Natural killer cell (primary cell): ENCODE data around the gene CHD5. TPM values are rescaled to one million over a fixed set of nuclear protein-coding genes. Genes with fewer than 3 reads are reported as not detected.
"Not testable (repeated sequence)": the region's sequence is repeated elsewhere in the genome, so short reads cannot be mapped to it uniquely, and the experiment has no call there.

Experiments used
- ATAC-seq, 3 donors: fragments of 150-1000 bp in 2 of 3; fragments of 200-7000 bp in 1 of 3; cut with Tn5 transposase; 1 replicate in 1 of 3; 2 replicates in 2 of 3; pipeline ENCODE4 v1.10.0; 2021; ENCODE audit warnings: mild to moderate bottlenecking in 2 of 3, moderate library complexity in 2 of 3
- DNase-seq, 2 donors: peaks; one replicate each; pipeline versions ENCODE4 v3.0.0 to v3.0.0-alpha.2; 2013 to 2021; ENCODE audit warnings: mixed read lengths in 1 of 2
- H3K27ac ChIP-seq: one replicate; pipeline ENCODE4 v1.5.1; 2013; ENCODE audit warnings: mild to moderate bottlenecking, low read length
- H3K27me3 ChIP-seq: one replicate; pipeline ENCODE4 v1.6.1; 2013; ENCODE audit warnings: low read length; ENCODE audit not compliant: control insufficient read depth, insufficient read depth
- H3K36me3 ChIP-seq: one replicate; pipeline ENCODE4 v1.6.1; 2013; ENCODE audit warnings: low read length; ENCODE audit not compliant: control insufficient read depth, insufficient read depth
- H3K4me1 ChIP-seq: one replicate; pipeline ENCODE4 v1.6.1; 2013; ENCODE audit warnings: low read length; ENCODE audit not compliant: control insufficient read depth, insufficient read depth
- H3K4me3 ChIP-seq: one replicate; pipeline ENCODE4 v1.5.1; 2013; ENCODE audit warnings: low read length
- H3K9me3 ChIP-seq: one replicate; pipeline ENCODE4 v1.6.1; 2013; ENCODE audit warnings: low read length; ENCODE audit not compliant: control insufficient read depth, insufficient read depth
- H3K27ac Mint-ChIP-seq, 2 donors: one replicate each; pipeline ENCODE4 v1.8.0; 2022; ENCODE audit warnings: mild to moderate bottlenecking in 2 of 2, mixed read lengths in 2 of 2, moderate library complexity in 1 of 2
- H3K27me3 Mint-ChIP-seq, 2 donors: one replicate each; pipeline ENCODE4 v1.8.0; 2022; ENCODE audit warnings: low read depth in 2 of 2, mixed read lengths in 2 of 2
- H3K36me3 Mint-ChIP-seq: one replicate; pipeline ENCODE4 v1.8.0; 2022; ENCODE audit warnings: mixed read lengths
- H3K4me1 Mint-ChIP-seq, 2 donors: one replicate each; pipeline ENCODE4 v1.8.0; 2022; ENCODE audit warnings: mixed read lengths in 2 of 2
- H3K4me3 Mint-ChIP-seq: one replicate; pipeline ENCODE4 v1.8.0; 2022; ENCODE audit warnings: mild to moderate bottlenecking, moderate library complexity, mixed read lengths
- H3K9me3 Mint-ChIP-seq, 2 donors: one replicate each; pipeline ENCODE4 v1.8.0; 2022; ENCODE audit warnings: mixed read lengths in 2 of 2
- CTCF ChIP-seq: fragments of 200-600 bp; IDR thresholded peaks from one replicate; pipeline ENCODE4 v1.8.0; 2022; ENCODE audit warnings: antibody characterized with exemption
- WGBS: methylation state at CpG from one replicate; pipeline ENCODE4 v1.1.7; 2013; ENCODE audit warnings: missing lambda C conversion rate; ENCODE audit not compliant: insufficient coverage; 5-methylcytosine and 5-hydroxymethylcytosine counted together
- intact Hi-C: fragments of 100-400 bp; cut with micrococcal nuclease; formaldehyde crosslinking; loops from one replicate; pipeline ENCODE4 v1.14.2; 2022
- total RNA-seq, 4 donors: library from RNA; stranded (reverse); fragments of 120-200 nt in 1 of 4; gene quantifications; one replicate each; pipeline versions ENCODE4 v1.2.3 to v1.2.4, GENCODE V29; 2013 to 2022

Gene CHD5
- total RNA-seq, 3 donors from 2014 or later (not counting 1 experiment from before 2014, with no cell fraction given), result 0.34 to 1.2 (median 0.73) TPM

- ATAC-seq (no peak), DNase-seq (no peak)
- H3K36me3 ChIP-seq, result peaks cover 71% of the 10 kb centered on the region
- H3K27ac ChIP-seq, result no peak overlapping the region
- Mint-ChIP-seq H3K27me3 (no peaks in the 10 kb centered on the region), H3K36me3 (no peaks in the 10 kb centered on the region), H3K4me3 (no peak overlapping the region), H3K4me1 (peaks cover 11 to 16% of the 10 kb centered on the region in 2 donors), H3K9me3 (no peaks in the 10 kb centered on the region), H3K27ac (no peak overlapping the region)
- H3K4me1 ChIP-seq, result no peaks in the 10 kb centered on the region
- intact Hi-C loops, result no loop called here
- no peak for TF ChIP-seq CTCF
- H3K27me3 ChIP-seq, result no peaks in the 10 kb centered on the region
- H3K9me3 ChIP-seq, result no peaks in the 10 kb centered on the region
- 90% methylated on average over 11 of the region's 12 CpGs for WGBS
- no peak overlapping the region for H3K4me3 ChIP-seq
Observed at GRCh38 chr1:6080469-6080868, 99.7 kb downstream of the CHD5 start.

GRCh38 chr1:6077919-6078318 lies 102.2 kb downstream of the CHD5 start:
- Mint-ChIP-seq H3K27me3 (no peaks in the 10 kb centered on the region), H3K4me3 (no peak overlapping the region), H3K27ac (peak overlapping the region in 1 of 2 donors; percentile 5), H3K4me1 (peaks cover 16% of the 10 kb centered on the region in 2 donors), H3K36me3 (no peaks in the 10 kb centered on the region), H3K9me3 (no peaks in the 10 kb centered on the region)
- intact Hi-C loops, result no loop called here
- TF ChIP-seq CTCF, result no peak
- peaks cover 80% of the 10 kb centered on the region for H3K36me3 ChIP-seq
- H3K4me3 ChIP-seq, result no peak overlapping the region
- 96% methylated on average over 16 of the region's 16 CpGs for WGBS
- H3K27ac ChIP-seq, result no peak overlapping the region
- no peaks in the 10 kb centered on the region for H3K27me3 ChIP-seq
- H3K4me1 ChIP-seq, result no peaks in the 10 kb centered on the region
- ATAC-seq, result no peak
- DNase-seq, result no peak
- H3K9me3 ChIP-seq, result no peaks in the 10 kb centered on the region

- DNase-seq (no peak), ATAC-seq (no peak)
- Histone ChIP-seq H3K9me3 (no peaks in the 10 kb centered on the region), H3K27me3 (no peaks in the 10 kb centered on the region), H3K4me1 (no peaks in the 10 kb centered on the region), H3K27ac (no peak overlapping the region), H3K36me3 (peaks cover 79% of the 10 kb centered on the region), H3K4me3 (no peak overlapping the region)
- intact Hi-C loops, result no loop called here
- Mint-ChIP-seq H3K27ac (peak overlapping the region in 1 of 2 donors; percentile 51), H3K4me1 (peaks cover 16% of the 10 kb centered on the region in 2 donors), H3K9me3 (no peaks in the 10 kb centered on the region), H3K36me3 (no peaks in the 10 kb centered on the region), H3K27me3 (no peaks in the 10 kb centered on the region), H3K4me3 (no peak overlapping the region)
- no peak for TF ChIP-seq CTCF
- 98% methylated on average over 19 of the region's 19 CpGs for WGBS
Observed at GRCh38 chr1:6077506-6077905, 102.6 kb downstream of the CHD5 start.

GRCh38 chr1:6077061-6077460 lies 103.1 kb downstream of the CHD5 start:
- peaks cover 79% of the 10 kb centered on the region for H3K36me3 ChIP-seq
- H3K4me3 ChIP-seq, intact Hi-C loops, H3K36me3 Mint-ChIP-seq, DNase-seq, H3K4me3 Mint-ChIP-seq, H3K27ac ChIP-seq, H3K9me3 ChIP-seq, ATAC-seq, H3K9me3 Mint-ChIP-seq, H3K27me3 Mint-ChIP-seq, H3K27me3 ChIP-seq, H3K4me1 ChIP-seq: not testable (repeated sequence)
- Mint-ChIP-seq H3K27ac (peak overlapping the region in 1 of 2 donors; percentile 51), H3K4me1 (peaks cover 16% of the 10 kb centered on the region in 2 donors)
- over 99% methylated on average over 8 of the region's 8 CpGs for WGBS
